SK-N-SH (cell line): ENCODE data around the gene ISLR.

Experiments used
- EZH2phosphoT487 ChIP-seq: fragments of 200-600 bp; sonication (generic); IDR thresholded peaks from 2 replicates; pipeline ENCODE4 v1.6.1; 2017; ENCODE audit warnings: low read depth, mixed run types, mild to moderate bottlenecking, antibody characterized with exemption, moderate library complexity, borderline replicate concordance
- GATA2 ChIP-seq: sonication (generic); formaldehyde crosslinking; IDR thresholded peaks from 2 replicates; pipeline ENCODE4 v1.5.0; 2020; ENCODE audit warnings: mild to moderate bottlenecking, missing genetic modification reagents
- POLR2AphosphoS5 ChIP-seq: IDR thresholded peaks from 2 replicates; pipeline ENCODE4 v1.6.1; 2012; ENCODE audit warnings: low read depth, low read length
- RAD21 ChIP-seq: IDR thresholded peaks from 2 replicates; pipeline ENCODE4 v1.6.1; 2012; ENCODE audit warnings: mild to moderate bottlenecking, low read length
- TCF12 ChIP-seq: IDR thresholded peaks from 2 replicates; pipeline ENCODE4 v1.4.0; 2012
- TEAD4 ChIP-seq: IDR thresholded peaks from 2 replicates; pipeline ENCODE4 v1.4.0; 2012; ENCODE audit warnings: mild to moderate bottlenecking, borderline replicate concordance; ENCODE audit not compliant: insufficient read depth
- TF ChIP-seq, protein P1 (sequence below): fragments of 200-600 bp; sonication (generic); IDR thresholded peaks from 2 replicates; pipeline ENCODE4 v1.6.1; 2017; ENCODE audit warnings: antibody characterized with exemption, mild to moderate bottlenecking, moderate library complexity
- TF ChIP-seq, protein P2 (sequence below): IDR thresholded peaks from 2 replicates; pipeline ENCODE4 v1.6.1; 2012; ENCODE audit warnings: mild to moderate bottlenecking, low read depth, low read length, moderate library complexity
- TF ChIP-seq, protein P3 (sequence below): IDR thresholded peaks from 2 replicates; pipeline ENCODE4 v1.4.0; 2012; ENCODE audit warnings: low read depth

DNA sequence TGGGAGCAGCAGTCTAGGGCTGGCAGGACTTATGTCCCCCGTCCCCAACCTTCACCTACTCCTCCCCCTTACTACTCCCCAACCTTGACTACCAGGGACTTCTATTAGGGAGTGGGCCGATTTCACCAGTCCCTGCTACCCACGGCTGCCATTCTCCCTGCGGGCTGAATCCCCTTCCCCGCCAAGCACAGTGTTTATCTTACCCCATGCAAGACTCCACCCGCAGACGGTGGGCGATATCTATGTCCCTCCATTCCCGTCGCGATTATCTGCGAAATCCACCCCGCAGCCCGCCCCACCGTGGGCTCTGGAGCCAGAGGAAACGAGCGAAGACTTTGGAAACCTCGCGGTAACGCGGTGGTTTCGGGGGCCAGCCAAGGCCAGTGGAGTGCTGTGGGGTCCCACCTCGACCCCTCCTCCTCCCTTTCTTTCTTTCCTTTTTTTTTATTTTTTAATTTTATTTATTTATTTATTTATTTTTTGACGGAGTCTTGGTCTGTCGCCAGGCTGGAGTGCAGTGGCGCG is 38.4 kb upstream of the ISLR start:
- TF ChIP-seq GATA2 (no peak), TEAD4 (no peak), EZH2phosphoT487 (no peak), RAD21 (no peak), POLR2AphosphoS5 (no peak), TCF12 (no peak)
- TF ChIP-seq, protein P1, sequence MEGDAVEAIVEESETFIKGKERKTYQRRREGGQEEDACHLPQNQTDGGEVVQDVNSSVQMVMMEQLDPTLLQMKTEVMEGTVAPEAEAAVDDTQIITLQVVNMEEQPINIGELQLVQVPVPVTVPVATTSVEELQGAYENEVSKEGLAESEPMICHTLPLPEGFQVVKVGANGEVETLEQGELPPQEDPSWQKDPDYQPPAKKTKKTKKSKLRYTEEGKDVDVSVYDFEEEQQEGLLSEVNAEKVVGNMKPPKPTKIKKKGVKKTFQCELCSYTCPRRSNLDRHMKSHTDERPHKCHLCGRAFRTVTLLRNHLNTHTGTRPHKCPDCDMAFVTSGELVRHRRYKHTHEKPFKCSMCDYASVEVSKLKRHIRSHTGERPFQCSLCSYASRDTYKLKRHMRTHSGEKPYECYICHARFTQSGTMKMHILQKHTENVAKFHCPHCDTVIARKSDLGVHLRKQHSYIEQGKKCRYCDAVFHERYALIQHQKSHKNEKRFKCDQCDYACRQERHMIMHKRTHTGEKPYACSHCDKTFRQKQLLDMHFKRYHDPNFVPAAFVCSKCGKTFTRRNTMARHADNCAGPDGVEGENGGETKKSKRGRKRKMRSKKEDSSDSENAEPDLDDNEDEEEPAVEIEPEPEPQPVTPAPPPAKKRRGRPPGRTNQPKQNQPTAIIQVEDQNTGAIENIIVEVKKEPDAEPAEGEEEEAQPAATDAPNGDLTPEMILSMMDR: no peak
- TF ChIP-seq, protein P2, sequence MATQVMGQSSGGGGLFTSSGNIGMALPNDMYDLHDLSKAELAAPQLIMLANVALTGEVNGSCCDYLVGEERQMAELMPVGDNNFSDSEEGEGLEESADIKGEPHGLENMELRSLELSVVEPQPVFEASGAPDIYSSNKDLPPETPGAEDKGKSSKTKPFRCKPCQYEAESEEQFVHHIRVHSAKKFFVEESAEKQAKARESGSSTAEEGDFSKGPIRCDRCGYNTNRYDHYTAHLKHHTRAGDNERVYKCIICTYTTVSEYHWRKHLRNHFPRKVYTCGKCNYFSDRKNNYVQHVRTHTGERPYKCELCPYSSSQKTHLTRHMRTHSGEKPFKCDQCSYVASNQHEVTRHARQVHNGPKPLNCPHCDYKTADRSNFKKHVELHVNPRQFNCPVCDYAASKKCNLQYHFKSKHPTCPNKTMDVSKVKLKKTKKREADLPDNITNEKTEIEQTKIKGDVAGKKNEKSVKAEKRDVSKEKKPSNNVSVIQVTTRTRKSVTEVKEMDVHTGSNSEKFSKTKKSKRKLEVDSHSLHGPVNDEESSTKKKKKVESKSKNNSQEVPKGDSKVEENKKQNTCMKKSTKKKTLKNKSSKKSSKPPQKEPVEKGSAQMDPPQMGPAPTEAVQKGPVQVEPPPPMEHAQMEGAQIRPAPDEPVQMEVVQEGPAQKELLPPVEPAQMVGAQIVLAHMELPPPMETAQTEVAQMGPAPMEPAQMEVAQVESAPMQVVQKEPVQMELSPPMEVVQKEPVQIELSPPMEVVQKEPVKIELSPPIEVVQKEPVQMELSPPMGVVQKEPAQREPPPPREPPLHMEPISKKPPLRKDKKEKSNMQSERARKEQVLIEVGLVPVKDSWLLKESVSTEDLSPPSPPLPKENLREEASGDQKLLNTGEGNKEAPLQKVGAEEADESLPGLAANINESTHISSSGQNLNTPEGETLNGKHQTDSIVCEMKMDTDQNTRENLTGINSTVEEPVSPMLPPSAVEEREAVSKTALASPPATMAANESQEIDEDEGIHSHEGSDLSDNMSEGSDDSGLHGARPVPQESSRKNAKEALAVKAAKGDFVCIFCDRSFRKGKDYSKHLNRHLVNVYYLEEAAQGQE: no peak
- TF ChIP-seq, protein P3, sequence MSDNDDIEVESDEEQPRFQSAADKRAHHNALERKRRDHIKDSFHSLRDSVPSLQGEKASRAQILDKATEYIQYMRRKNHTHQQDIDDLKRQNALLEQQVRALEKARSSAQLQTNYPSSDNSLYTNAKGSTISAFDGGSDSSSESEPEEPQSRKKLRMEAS: no peak
